Measurements from ENCODE around the gene ARHGAP42.

The ARHGAP42 gene

GRCh38 chr11:100866453-100866852 lies 179.4 kb downstream of the ARHGAP42 start:
- Mint-ChIP-seq H3K9me3 (no peaks in the 10 kb centered on the region), H3K36me3 (ENCODE audit: low read depth) (peaks cover 20% of the 10 kb centered on the region), H3K27ac (peak overlapping the region in 1 of 3 experiments; percentile 4), H3K4me1 (peaks cover 12% of the 10 kb centered on the region), H3K4me3 (no peak overlapping the region), H3K27me3 (ENCODE audit: low read depth) (no peaks in the 10 kb centered on the region)
- TF ChIP-seq CTCF (IDR thresholded peaks at IDR 0.05; ENCODE audit: unreplicated experiment in 3 of 3) = no peak

- H3K36me3 Mint-ChIP-seq (ENCODE audit: low read depth) = peaks cover 15% of the 10 kb centered on the region
- H3K4me1 Mint-ChIP-seq = peaks cover 12% of the 10 kb centered on the region
- no peaks in the 10 kb centered on the region for H3K9me3 Mint-ChIP-seq
- no peak overlapping the region for H3K4me3 Mint-ChIP-seq
- no peaks in the 10 kb centered on the region for H3K27me3 Mint-ChIP-seq (ENCODE audit: low read depth)
- peak overlapping the region; percentile 43 to 73 (median 71) for H3K27ac Mint-ChIP-seq
- no peak for TF ChIP-seq CTCF (IDR thresholded peaks at IDR 0.05; ENCODE audit: unreplicated experiment in 3 of 3)
These were observed 180.5 kb downstream of the ARHGAP42 start for GRCh38 chr11:100867606-100868005.

- Mint-ChIP-seq H3K9me3 (no peaks in the 10 kb centered on the region), H3K4me1 (peaks cover 14% of the 10 kb centered on the region), H3K27ac (no peak overlapping the region), H3K4me3 (no peak overlapping the region), H3K27me3 (ENCODE audit: low read depth) (no peaks in the 10 kb centered on the region), H3K36me3 (ENCODE audit: low read depth) (peaks cover 9% of the 10 kb centered on the region)
- no peak for TF ChIP-seq CTCF (IDR thresholded peaks at IDR 0.05; ENCODE audit: unreplicated experiment in 3 of 3)
These were observed 182.2 kb downstream of the ARHGAP42 start for GRCh38 chr11:100869328-100869727.

- no peaks in the 10 kb centered on the region for H3K27me3 Mint-ChIP-seq (ENCODE audit: low read depth)
- no peak for TF ChIP-seq CTCF (IDR thresholded peaks at IDR 0.05; ENCODE audit: unreplicated experiment in 3 of 3)
- peaks cover 9% of the 10 kb centered on the region for H3K36me3 Mint-ChIP-seq (ENCODE audit: low read depth)
- no peaks in the 10 kb centered on the region for H3K9me3 Mint-ChIP-seq
- no peak overlapping the region for H3K4me3 Mint-ChIP-seq
- peaks cover 21% of the 10 kb centered on the region for H3K4me1 Mint-ChIP-seq
- H3K27ac Mint-ChIP-seq = no peak overlapping the region
These were observed 183.1 kb downstream of the ARHGAP42 start for GRCh38 chr11:100870138-100870537.

- H3K4me1 Mint-ChIP-seq = peaks cover 33% of the 10 kb centered on the region
- H3K27ac Mint-ChIP-seq = no peak overlapping the region
- no peak overlapping the region for H3K4me3 Mint-ChIP-seq
- H3K27me3 Mint-ChIP-seq (ENCODE audit: low read depth) = no peaks in the 10 kb centered on the region
- H3K9me3 Mint-ChIP-seq = no peaks in the 10 kb centered on the region
- H3K36me3 Mint-ChIP-seq (ENCODE audit: low read depth) = no peaks in the 10 kb centered on the region
- no peak for TF ChIP-seq CTCF (IDR thresholded peaks at IDR 0.05; ENCODE audit: unreplicated experiment in 3 of 3)
These were observed 186.1 kb downstream of the ARHGAP42 start for GRCh38 chr11:100872951-100873740.

GRCh38 chr11:100874203-100874602 lies 187.1 kb downstream of the ARHGAP42 start:
- peak overlapping the region in 2 of 3 experiments; percentile 93 to 95 for H3K27ac Mint-ChIP-seq
- H3K27me3 Mint-ChIP-seq (ENCODE audit: low read depth) = no peaks in the 10 kb centered on the region
- no peak overlapping the region for H3K4me3 Mint-ChIP-seq
- no peak for TF ChIP-seq CTCF (IDR thresholded peaks at IDR 0.05; ENCODE audit: unreplicated experiment in 3 of 3)
- H3K36me3 Mint-ChIP-seq (ENCODE audit: low read depth) = no peaks in the 10 kb centered on the region
- H3K9me3 Mint-ChIP-seq = no peaks in the 10 kb centered on the region
- peaks cover 41% of the 10 kb centered on the region for H3K4me1 Mint-ChIP-seq

Measured in nephron (organoid).